Measurements from ENCODE around the gene ZBTB16. TPM values are rescaled to one million over a fixed set of nuclear protein-coding genes. Genes with fewer than 3 reads are reported as not detected.

Gene ZBTB16
- total RNA-seq, 1 donor, result 91.6 TPM

DNA sequence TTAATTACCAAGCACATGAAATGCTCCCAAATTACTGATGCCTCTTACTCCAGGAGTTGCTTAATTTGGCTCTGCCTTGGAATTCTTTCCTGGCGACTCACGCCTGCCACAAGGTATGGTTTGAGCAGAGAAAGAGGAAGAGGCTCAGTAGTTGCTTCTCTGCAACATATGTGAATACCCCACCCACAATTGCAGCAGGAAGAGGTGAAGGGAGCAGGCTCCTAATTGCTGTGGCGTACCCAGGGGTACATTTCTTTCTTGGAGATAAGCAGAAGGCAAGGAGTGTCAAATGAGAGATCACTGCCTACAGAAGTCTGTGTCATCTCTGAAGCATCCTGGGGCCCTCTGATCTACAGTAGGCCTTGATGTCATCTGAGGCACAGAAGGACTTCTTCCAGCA, 226.1 kb downstream of the ZBTB16 start:
- no peak for DNase-seq (ENCODE audit: low read depth in 2 of 3, low spot score in 2 of 3)

DNA sequence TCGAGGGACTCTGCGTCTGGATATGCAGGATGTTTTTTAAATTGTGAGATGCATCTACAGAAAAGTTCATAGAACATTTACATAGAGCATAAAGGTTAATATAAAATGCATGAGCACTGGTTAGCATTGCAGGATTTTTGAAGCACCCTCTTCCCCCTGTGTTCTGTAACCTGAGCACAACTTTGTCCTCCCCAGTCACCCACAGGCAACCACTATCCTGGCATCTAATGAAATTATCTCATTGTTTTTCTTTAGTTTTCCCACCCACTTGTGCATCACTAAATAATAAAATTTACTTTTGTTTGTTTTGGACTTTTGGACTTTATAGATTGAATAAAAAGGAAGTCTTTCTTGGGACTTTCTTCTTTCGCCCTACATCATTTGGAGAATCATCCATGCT, 226.7 kb downstream of the ZBTB16 start:
- DNase-seq (ENCODE audit: low read depth in 2 of 3, low spot score in 2 of 3), result no peak

GRCh38 chr11:114287154-114287553, 227.6 kb downstream of the ZBTB16 start:
- no peak for DNase-seq (ENCODE audit: low read depth in 2 of 3, low spot score in 2 of 3)

GRCh38 chr11:114288136-114288535, 228.6 kb downstream of the ZBTB16 start:
- no peak for DNase-seq (ENCODE audit: low read depth in 2 of 3, low spot score in 2 of 3)

DNA sequence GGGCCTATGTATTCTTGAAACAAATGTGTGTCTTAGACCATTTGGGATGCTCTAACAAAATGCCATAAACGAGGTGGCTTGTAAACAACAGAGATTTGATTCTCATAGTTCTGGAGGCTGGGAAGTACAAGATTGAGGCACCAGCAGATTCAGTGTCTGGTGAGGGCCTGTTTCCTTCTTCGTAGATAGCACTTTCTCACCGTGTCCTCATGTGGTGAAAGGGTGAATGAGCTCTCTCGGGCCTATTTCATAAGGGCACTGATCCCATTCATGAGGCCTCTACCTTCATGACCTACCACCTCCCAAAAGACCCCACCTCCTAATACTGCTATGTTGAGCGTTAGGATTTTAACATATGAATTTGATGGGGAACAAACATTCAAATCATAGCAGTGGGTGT, 230.3 kb downstream of the ZBTB16 start:
- DNase-seq (ENCODE audit: low read depth in 2 of 3, low spot score in 2 of 3), result no peak

DNA sequence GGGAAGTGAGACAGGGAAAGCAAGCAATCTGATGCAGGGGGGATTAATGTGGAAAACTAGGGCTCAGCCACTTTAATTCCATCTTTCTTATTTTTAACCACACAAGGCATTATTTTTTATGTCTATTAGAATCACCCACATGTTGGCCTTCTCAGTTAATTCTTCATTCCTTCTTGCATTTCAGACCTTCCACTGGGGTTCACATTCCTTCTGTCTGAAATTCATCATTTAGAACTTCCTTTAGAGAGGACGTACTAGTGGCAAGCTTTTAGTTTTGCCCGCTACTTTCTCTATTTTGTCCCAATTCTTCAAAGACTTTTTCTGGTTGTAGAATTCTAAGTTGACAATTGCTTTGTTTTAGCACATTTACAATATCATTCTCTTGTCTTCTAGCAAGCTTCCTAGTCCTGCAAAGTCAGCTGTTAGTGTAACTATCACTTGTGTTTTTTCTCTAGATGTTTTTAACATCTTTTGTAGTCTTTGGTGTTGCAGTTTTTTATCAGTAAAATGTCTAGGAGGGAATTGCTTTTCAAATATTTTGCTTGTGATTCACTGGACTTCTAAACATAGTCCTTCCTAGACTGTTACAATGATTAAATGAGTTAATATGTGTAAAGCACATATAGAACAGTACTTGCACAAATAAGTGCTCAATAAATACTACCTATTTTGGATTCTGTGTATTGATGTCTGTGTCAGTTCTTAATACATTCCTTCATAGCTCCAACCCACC, 231.2 kb downstream of the ZBTB16 start:
- no peak for DNase-seq (ENCODE audit: low read depth in 2 of 3, low spot score in 2 of 3)

- DNase-seq (ENCODE audit: low read depth in 2 of 3, low spot score in 2 of 3), result no peak
Measured at GRCh38 chr11:114291381-114291780, 231.9 kb downstream of the ZBTB16 start.

DNA sequence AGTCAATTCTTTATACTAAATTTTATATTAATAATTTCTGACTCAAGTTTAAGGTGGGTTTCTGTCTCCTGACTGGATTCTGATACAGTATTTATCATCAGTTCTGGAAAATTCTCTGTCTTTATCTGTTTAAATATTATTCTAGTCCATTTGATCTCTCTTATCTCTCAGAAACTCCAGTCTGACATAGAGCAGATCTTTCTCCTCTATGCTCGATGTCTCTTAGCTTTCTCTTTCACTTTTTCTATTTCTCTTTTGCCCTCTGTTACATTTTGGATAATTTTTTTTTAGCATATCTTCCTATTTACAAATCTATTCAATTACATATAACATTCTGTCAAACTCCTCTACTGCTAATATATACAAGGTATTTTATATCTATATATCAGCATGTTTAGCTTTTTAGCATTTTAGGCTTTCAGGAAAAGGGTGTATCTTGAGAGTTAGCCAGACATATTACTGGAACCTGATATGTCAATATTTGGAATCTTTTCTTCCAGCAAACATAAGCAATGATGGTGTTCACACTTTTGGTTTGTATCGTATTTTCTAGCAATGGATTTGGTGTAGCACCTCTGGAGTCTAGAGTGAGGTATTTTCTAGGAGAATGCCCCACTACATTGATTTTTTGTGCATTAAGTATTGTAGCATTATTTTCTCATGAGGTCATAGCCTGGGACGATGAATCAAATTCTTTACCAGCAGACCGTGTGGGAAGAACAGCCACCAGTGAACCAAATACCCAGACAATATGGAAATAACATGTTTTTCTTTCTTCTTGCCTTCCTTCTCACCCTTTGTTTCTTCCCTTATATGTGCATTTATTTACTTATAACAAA, 232.6 kb downstream of the ZBTB16 start:
- no peak for DNase-seq (ENCODE audit: low read depth in 2 of 3, low spot score in 2 of 3)

GRCh38 chr11:114293201-114293711, 233.7 kb downstream of the ZBTB16 start:
- DNase-seq (ENCODE audit: low read depth in 2 of 3, low spot score in 2 of 3), result no peak

- no peak for DNase-seq (ENCODE audit: low read depth in 2 of 3, low spot score in 2 of 3)
Measured at GRCh38 chr11:114295676-114296604, 236.4 kb downstream of the ZBTB16 start, which contains the start of gene NNMT. TSS of gene NNMT (plus strand) at chr11:114296399. CDS start at chr11:114296557, 158 bp downstream.

DNA sequence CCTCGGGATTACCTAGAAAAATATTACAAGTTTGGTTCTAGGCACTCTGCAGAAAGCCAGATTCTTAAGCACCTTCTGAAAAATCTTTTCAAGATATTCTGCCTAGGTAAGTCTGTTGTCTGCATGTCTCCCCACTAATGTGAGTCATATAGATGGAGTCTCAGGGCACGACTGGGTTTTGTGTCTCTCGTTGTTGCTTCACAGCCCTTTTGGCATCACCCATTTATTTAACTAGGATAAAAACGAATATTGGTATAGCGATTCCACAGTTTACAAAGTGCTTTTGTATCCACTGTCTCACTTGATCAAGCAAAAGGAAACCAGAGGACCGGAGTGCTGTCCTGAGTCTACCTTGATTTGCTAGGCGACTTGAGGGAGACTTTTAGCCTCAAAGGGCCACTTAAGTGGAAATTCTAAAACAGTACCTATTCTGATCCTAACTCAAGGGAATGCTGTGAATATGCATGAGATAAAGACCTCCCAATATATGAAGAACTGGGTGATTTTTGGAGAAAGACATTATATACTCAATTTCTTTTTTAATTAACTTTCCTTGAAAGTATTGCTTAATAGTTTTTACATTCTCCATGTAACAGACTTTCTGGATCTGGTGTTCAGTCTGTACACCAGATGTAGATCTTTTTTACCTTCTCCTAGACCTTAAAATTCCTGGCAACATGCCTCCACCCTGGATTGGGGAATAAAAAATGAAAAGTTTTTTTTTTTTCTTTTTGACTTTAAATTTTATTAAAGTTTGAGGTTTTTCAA, 237.3 kb downstream of the ZBTB16 start:
- DNase-seq (ENCODE audit: low read depth in 2 of 3, low spot score in 2 of 3), result no peak

DNA sequence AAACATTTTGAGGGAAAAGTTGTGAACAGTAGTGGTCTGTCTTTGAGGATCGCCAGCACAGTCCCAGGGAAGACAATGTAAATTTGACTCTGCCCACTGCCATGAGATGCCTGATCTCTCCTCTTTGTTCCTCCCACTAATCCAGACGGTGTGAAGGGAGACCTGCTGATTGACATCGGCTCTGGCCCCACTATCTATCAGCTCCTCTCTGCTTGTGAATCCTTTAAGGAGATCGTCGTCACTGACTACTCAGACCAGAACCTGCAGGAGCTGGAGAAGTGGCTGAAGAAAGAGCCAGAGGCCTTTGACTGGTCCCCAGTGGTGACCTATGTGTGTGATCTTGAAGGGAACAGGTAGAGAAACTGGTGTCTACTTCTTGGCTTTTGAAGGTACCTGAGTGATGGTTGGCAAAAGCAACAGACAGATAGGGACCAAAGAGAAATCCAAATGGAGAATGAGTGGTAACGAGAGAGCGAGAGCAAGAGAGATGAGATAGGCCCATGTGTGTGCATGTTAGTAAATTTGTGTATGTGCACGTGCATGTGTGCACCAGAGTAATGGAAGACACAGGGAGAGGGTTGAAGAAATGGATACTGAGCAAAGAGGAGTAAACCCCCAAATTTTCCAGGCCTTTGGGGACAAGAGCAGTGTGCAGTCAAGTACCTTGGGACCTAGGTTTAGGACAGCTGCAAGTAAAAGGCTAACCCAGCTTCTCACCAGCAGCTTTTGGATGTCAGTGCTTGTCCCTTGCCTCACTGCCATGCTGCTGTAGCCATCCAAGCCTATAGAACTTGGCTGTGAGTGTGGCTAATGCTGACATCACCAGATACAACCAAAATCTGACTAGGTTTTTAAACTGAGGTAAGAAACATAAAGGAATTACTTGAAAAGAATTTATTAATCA, 238.5 kb downstream of the ZBTB16 start:
- no peak for DNase-seq (ENCODE audit: low read depth in 2 of 3, low spot score in 2 of 3)

- no peak for DNase-seq (ENCODE audit: low read depth in 2 of 3, low spot score in 2 of 3)
Measured at GRCh38 chr11:114298710-114299109, 239.2 kb downstream of the ZBTB16 start.

Other genes starting within 250 kb of the ZBTB16 start
- 5.9 TPM for gene USP28, start 184.1 kb upstream of the ZBTB16 start, total RNA-seq
- not detected for gene HTR3B, start 154.9 kb upstream of the ZBTB16 start, total RNA-seq
- under 0.01 TPM for gene HTR3A, start 84.6 kb upstream of the ZBTB16 start, total RNA-seq
- 0.27 TPM for gene NNMT, start 236.7 kb downstream of the ZBTB16 start, total RNA-seq

Data from hematopoietic multipotent progenitor cell (in vitro differentiated cells).